Skeletal muscle satellite cell (primary cell): ENCODE measurements around the gene CGN. TPM values are rescaled to one million over a fixed set of nuclear protein-coding genes. Genes with fewer than 3 reads are reported as not detected.

ENCODE experiments used
- H3K27me3 ChIP-seq: 2 replicates; pipeline ENCODE4 v1.7.0; 2013; ENCODE audit warnings: low read length; ENCODE audit not compliant: control insufficient read depth, insufficient read depth
- H3K36me3 ChIP-seq: 2 replicates; pipeline ENCODE4 v1.7.0; 2013; ENCODE audit warnings: mild to moderate bottlenecking, control low read depth, low read length; ENCODE audit not compliant: insufficient read depth
- H3K4me1 ChIP-seq: 2 replicates; pipeline ENCODE4 v1.7.0; 2013; ENCODE audit warnings: low read length; ENCODE audit not compliant: control insufficient read depth, insufficient read depth
- H3K4me2 ChIP-seq: 2 replicates; pipeline ENCODE4 v1.7.0; 2013; ENCODE audit warnings: mild to moderate bottlenecking, low read length
- H3K4me3 ChIP-seq: 2 replicates; pipeline ENCODE4 v1.7.0; 2013; ENCODE audit warnings: low read length
- H3K9ac ChIP-seq: 2 replicates; pipeline ENCODE4 v1.7.0; 2013; ENCODE audit warnings: mild to moderate bottlenecking, low read depth, low read length, moderate library complexity
- H3K9me3 ChIP-seq: replicated peaks from 2 replicates; pipeline ENCODE4 v1.7.0; 2013; ENCODE audit warnings: mild to moderate bottlenecking, control low read depth, low read length
- small RNA-seq: library from RNA; depleted of rRNA; stranded (forward); fragments of <200 nt; gene quantifications from one replicate; pipeline ENCODE3, GENCODE V24; 2012

CGN gene

DNA sequence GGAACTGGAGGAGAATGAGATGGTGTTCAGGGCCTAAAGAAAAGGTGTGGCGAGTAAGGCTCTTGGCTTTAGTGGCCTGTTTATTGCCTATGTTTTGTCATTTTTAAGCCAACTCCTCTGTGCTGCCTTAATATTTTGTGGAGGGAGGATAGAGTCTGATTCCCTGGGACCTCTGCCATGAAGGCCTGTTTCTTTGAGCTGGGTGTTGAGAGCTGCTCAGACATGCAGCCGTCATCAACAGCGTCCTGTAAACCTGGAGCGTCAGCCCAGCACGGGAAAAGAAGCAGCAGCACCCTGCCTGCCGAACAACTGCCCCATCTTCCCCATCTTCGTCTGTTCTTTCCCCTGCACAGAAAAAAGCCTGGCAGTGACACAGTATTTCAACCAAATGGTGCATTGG, 73.6 kb downstream of the CGN start:
- H3K4me3 ChIP-seq = no peak overlapping the region
- no peaks in the 10 kb centered on the region for H3K27me3 ChIP-seq
- H3K4me2 ChIP-seq = no peak overlapping the region
- H3K9ac ChIP-seq = no peak overlapping the region
- H3K36me3 ChIP-seq = peaks cover 30% of the 10 kb centered on the region
- no peaks in the 10 kb centered on the region for H3K9me3 ChIP-seq
- H3K4me1 ChIP-seq = peaks cover 31% of the 10 kb centered on the region

DNA sequence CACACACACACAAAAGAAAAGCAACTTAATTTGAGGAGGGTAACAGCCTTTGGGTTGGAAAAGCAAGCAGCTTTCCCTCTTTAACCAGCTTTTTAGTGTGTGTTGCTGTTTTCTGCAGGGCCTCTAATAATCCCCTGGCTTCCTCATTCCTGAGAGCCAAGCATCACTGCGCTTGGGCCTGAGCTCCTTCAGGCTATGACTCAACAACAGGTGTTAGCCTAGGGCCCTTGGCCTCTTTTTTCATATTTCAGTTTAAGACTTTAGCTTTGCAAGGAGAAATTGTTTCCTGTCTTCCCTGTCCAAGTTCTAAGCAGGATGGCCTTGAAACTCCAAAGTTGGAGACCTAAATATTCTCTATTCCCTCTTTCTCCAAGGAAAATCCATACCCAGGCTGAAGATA, 74.4 kb downstream of the CGN start:
- no peaks in the 10 kb centered on the region for H3K27me3 ChIP-seq
- H3K4me1 ChIP-seq = peaks cover 31% of the 10 kb centered on the region
- no peak overlapping the region for H3K9ac ChIP-seq
- no peaks in the 10 kb centered on the region for H3K9me3 ChIP-seq
- H3K4me2 ChIP-seq = peak overlapping the region; percentile 6
- peaks cover 25% of the 10 kb centered on the region for H3K36me3 ChIP-seq
- no peak overlapping the region for H3K4me3 ChIP-seq

Small RNA genes within 50 kb of the gene (small RNA-seq; reads per million reads assigned to genes)
- gene MIR554 = not detected
- gene RF00405 = 0.98 reads per million, percentile 29 among the genes with 10 or more reads in this experiment
